Naive thymus-derived CD8-positive, alpha-beta T cell (primary cell): ENCODE data around the gene PRRC2A. TPM values are rescaled to one million over a fixed set of nuclear protein-coding genes. Genes with fewer than 3 reads are reported as not detected.

Experiments used
- ATAC-seq, 2 donors: fragments of 150-1000 bp; cut with Tn5 transposase in 1 of 2; sonication (Bioruptor Pico), chemical (Tn5 transposase) in 1 of 2; 1 replicate in 1 of 2; 2 replicates in 1 of 2; pipeline ENCODE4 v1.10.0; 2021; ENCODE audit warnings: mild to moderate bottlenecking in 2 of 2, moderate library complexity in 2 of 2
- POLR2A ChIA-PET: fragments of 350-600 bp; sonication (Branson Sonifier 250); formaldehyde crosslinking; loops from one replicate; lab custom pipeline; 2021; ENCODE audit warnings: antibody characterized with exemption; lab: Charles Lee
- DNase-seq, 10 donors: peaks; one replicate each; pipeline versions ENCODE4 v3.0.0 to v3.0.0-alpha.2; 2020 to 2022
- H3K27ac Mint-ChIP-seq, 10 donors: one replicate each; pipeline ENCODE4 v1.8.0; 2020 to 2022; ENCODE audit warnings: mild to moderate bottlenecking in 10 of 10, mixed read lengths in 10 of 10, moderate library complexity in 4 of 10, inconsistent platforms in 1 of 10
- H3K27me3 Mint-ChIP-seq, 5 donors: one replicate each; pipeline ENCODE4 v1.8.0; 2021 to 2022; ENCODE audit warnings: mixed read lengths in 5 of 5
- H3K36me3 Mint-ChIP-seq, 3 donors: one replicate each; pipeline ENCODE4 v1.8.0; 2020 to 2022; ENCODE audit warnings: mixed read lengths in 3 of 3, mild to moderate bottlenecking in 2 of 3, inconsistent platforms in 1 of 3
- H3K4me1 Mint-ChIP-seq, 4 donors: one replicate each; pipeline ENCODE4 v1.8.0; 2021 to 2022; ENCODE audit warnings: mixed read lengths in 4 of 4
- H3K4me3 Mint-ChIP-seq, 10 donors: one replicate each; pipeline ENCODE4 v1.8.0; 2020 to 2022; ENCODE audit warnings: mild to moderate bottlenecking in 10 of 10, mixed read lengths in 10 of 10, moderate library complexity in 6 of 10, inconsistent platforms in 1 of 10
- H3K9me3 Mint-ChIP-seq, 9 donors: one replicate each; pipeline ENCODE4 v1.8.0; 2020 to 2022; ENCODE audit warnings: mixed read lengths in 9 of 9, mild to moderate bottlenecking in 3 of 9, inconsistent platforms in 1 of 9, moderate library complexity in 1 of 9
- polyA plus RNA-seq, 3 donors: library from polyadenylated mRNA; unstranded; fragments of 300-500 nt; fragmentation: Illumina TruSeq; gene quantifications; one replicate each; pipeline ENCODE4 v1.2.3, GENCODE V29; 2021
- total RNA-seq, 8 experiments: library from RNA in 2 of 8; stranded (reverse) in 2 of 8; gene quantifications; one replicate each; pipeline ENCODE4 v1.2.3 and lab custom pipeline; 2021 to 2026

PRRC2A gene
- total and polyA plus RNA-seq, 5 experiments from 2014 or later = 4.5 to 230 (median 7.1) TPM

- DNase-seq (no peak), ATAC-seq (no peak)
- Mint-ChIP-seq H3K4me3 (peak overlapping the region; percentile 93 to 100 (median 97)), H3K36me3 (peaks cover 0 to 45% (median 10%) of the 10 kb centered on the region in 3 donors), H3K9me3 (no peaks in the 10 kb centered on the region), H3K4me1 (peaks cover 35 to 90% (median 81%) of the 10 kb centered on the region in 4 donors), H3K27me3 (no peaks in the 10 kb centered on the region), H3K27ac (peak overlapping the region; percentile 73 to 99 (median 98))
- POLR2A ChIA-PET = interaction anchor here (0.6 to 7.9 kb wide), 8 partner anchors 10 to 201 kb away, joined by 3 to 223 read pairs (median 4); partner anchors contain the start of genes ABHD16A, APOM, BAG6 and DDX39B
Measured at GRCh38 chr6:31663126-31663960, 42.8 kb downstream of the PRRC2A start.

DNA sequence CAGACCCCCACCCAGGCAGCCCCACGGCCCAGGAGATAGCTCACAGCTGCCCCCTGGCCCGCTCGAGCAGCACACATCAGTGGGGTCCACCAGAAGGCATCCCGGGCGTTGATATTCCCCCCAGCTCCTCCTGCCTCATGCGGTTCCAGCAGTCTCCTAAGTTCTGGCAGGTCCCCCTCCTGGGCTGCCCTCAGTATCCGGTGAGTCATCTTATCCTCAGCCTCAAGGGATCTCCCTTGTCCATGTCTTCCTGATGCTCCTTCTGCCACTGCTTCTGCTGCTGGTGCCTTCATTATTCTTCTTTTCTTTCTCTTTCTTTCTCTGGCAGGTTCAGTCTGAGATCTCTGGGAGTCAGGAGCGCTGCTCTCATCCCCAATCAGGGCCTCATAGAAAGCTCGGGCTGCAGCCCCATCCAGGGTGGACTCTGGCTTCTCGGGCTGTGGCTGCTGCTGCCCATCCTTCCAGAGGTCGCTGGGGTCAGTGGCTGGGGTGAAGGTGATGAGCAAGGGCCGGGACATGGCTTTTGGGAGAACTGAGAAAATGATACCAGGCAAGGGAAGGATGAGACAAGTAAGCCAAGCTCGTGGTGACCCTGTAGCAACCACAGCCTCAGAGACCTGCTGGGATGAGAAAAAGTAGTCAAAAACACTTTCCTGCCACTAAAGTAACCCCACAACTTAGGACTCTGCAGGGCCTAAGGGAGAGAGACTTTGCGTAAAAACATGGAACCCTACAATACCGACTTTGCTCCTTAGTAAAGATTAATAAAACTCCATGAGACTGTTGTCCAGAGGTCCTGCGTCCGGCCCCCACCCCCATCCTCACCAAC lies 43.7 kb downstream of the PRRC2A start:
- H3K9me3 Mint-ChIP-seq = no peaks in the 10 kb centered on the region
- peaks cover 30 to 87% (median 77%) of the 10 kb centered on the region in 4 donors for H3K4me1 Mint-ChIP-seq
- ATAC-seq (no peak), DNase-seq (no peak)
- H3K36me3 Mint-ChIP-seq = peaks cover 0 to 49% (median 10%) of the 10 kb centered on the region in 3 donors
- no peaks in the 10 kb centered on the region for H3K27me3 Mint-ChIP-seq
- H3K27ac Mint-ChIP-seq = peak overlapping the region; percentile 96 to 99 (median 98)
- POLR2A ChIA-PET = interaction anchor here (0.6 to 7.9 kb wide), 27 partner anchors 11 to 1607 kb away, joined by 3 to 223 read pairs (median 3); partner anchors contain the start of genes ABHD16A, APOM, ATF6B and BAG6
- H3K4me3 Mint-ChIP-seq = peak overlapping the region; percentile 93 to 100 (median 97)

GRCh38 chr6:31664790-31665500 lies 44.4 kb downstream of the PRRC2A start, which contains the start of gene GPANK1:
Gene GPANK1, minus strand, starts transcription at chr6:31664997. Its CDS starts 519 bp downstream, at chr6:31664478.
- Mint-ChIP-seq H3K4me3 (peak within 1 kb of the TSS; percentile 93 to 100 (median 97)), H3K27ac (peak within 1 kb of the TSS; percentile 96 to 99 (median 98)), H3K4me1 (peaks cover 23 to 80% (median 71%) of the 10 kb centered on the region in 4 donors), H3K36me3 (peaks cover 0 to 57% (median 9%) of the 10 kb centered on the region in 3 donors), H3K27me3 (no peaks in the 10 kb centered on the region), H3K9me3 (no peaks in the 10 kb centered on the region)
- DNase-seq (peak; percentile 74 to 95 (median 88)), ATAC-seq (peak; percentile 41 to 43)
- POLR2A ChIA-PET = interaction anchor here (0.6 to 7.9 kb wide), 24 partner anchors 12 to 1602 kb away, joined by 3 to 223 read pairs (median 4); partner anchors contain the start of genes ABHD16A, APOM, ATF6B and BAG6

DNA sequence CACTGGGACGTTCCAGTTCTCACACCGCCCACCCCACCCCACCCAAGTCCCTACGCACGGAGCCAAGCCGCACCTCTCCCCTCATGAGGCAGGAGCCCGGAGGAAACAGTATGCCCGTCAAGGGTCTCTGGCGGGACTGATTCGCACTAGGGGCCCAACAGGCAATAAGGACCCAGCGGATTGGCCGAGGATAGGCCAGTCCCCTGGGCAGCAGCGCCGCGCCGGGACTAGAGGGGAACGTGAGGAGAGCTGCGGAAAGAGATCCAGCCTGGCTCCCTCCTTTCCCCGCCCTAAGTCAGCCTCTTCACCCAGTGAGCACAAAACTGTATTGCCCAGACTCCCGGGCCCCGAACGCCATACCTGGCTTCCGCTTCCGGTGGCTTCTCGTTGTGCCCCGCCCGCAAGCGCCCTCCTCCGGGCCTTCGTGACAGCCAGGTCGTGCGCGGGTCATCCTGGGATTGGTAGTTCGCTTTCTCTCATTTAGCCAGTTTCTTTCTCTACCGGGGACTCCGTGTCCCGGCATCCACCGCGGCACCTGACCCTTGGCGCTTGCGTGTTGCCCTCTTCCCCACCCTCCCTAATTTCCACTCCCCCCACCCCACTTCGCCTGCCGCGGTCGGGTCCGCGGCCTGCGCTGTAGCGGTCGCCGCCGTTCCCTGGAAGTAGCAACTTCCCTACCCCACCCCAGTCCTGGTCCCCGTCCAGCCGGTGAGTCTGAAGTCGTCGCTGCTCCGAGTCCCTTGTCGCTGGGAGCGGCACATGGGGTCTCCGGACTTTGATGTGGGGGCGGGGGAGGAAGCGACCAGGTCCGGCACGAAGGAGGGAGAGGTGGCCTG lies 45.2 kb downstream of the PRRC2A start, which contains the start of gene CSNK2B:
Gene CSNK2B, plus strand, starts transcription at position 580 of the 836 bp plus-strand sequence. CDS start 752 bp downstream, outside the sequence.
- peak; percentile 94 to 98 (median 98) for DNase-seq
- Mint-ChIP-seq H3K9me3 (no peaks in the 10 kb centered on the region), H3K36me3 (peaks cover 0 to 65% (median 9%) of the 10 kb centered on the region in 3 donors), H3K27ac (peak within 1 kb of the TSS; percentile 96 to 99 (median 98)), H3K4me3 (peak within 1 kb of the TSS; percentile 93 to 100 (median 97)), H3K4me1 (peaks cover 21 to 73% (median 67%) of the 10 kb centered on the region in 4 donors), H3K27me3 (no peaks in the 10 kb centered on the region)
- POLR2A ChIA-PET = interaction anchor here (0.8 to 7.9 kb wide), 19 partner anchors 13 to 462 kb away, joined by 3 to 223 read pairs (median 4); partner anchors contain the start of genes ABHD16A, APOM, ATF6B and BAG6
- ATAC-seq = peak; percentile 85 to 86

- H3K27ac Mint-ChIP-seq = peak overlapping the region; percentile 96 to 99 (median 98)
- H3K4me1 Mint-ChIP-seq = peaks cover 19 to 66% (median 60%) of the 10 kb centered on the region in 4 donors
- no peaks in the 10 kb centered on the region for H3K27me3 Mint-ChIP-seq
- no peak for DNase-seq
- peak overlapping the region; percentile 93 to 100 (median 97) for H3K4me3 Mint-ChIP-seq
- POLR2A ChIA-PET = interaction anchor here (0.8 to 7.9 kb wide), 8 partner anchors 13 to 168 kb away, joined by 3 to 223 read pairs (median 4); partner anchors contain the start of genes ABHD16A, APOM, BAG6 and DDX39B
- ATAC-seq = no peak
- peaks cover 0 to 70% (median 9%) of the 10 kb centered on the region in 3 donors for H3K36me3 Mint-ChIP-seq
- H3K9me3 Mint-ChIP-seq = no peaks in the 10 kb centered on the region
Measured at GRCh38 chr6:31666337-31666965, 45.9 kb downstream of the PRRC2A start.

DNA sequence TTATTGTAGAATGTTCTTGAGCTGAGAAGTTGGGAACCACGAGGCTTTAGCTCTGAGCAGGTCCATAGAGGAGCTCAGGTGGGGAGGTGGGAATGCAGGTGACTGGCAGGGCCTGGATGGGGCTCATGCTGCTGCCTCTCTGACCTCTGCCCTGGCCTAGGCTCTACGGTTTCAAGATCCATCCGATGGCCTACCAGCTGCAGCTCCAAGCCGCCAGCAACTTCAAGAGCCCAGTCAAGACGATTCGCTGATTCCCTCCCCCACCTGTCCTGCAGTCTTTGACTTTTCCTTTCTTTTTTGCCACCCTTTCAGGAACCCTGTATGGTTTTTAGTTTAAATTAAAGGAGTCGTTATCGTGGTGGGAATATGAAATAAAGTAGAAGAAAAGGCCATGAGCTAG lies 49.2 kb downstream of the PRRC2A start, which contains the start of gene LY6G5B:
Gene LY6G5B, plus strand, starts transcription at position 301 of the 400 bp plus-strand sequence. CDS start 975 bp downstream, outside the sequence.
- ATAC-seq = no peak
- no peak for DNase-seq
- H3K27ac Mint-ChIP-seq = peak within 1 kb of the TSS in 5 of 10 donors; percentile 19 to 83 (median 55)
- peaks cover 12 to 39% (median 32%) of the 10 kb centered on the region in 4 donors for H3K4me1 Mint-ChIP-seq
- H3K9me3 Mint-ChIP-seq = no peaks in the 10 kb centered on the region
- POLR2A ChIA-PET = interaction anchor here (1.3 to 1.5 kb wide), 2 partner anchors 17 to 233 kb away, joined by 3 to 8 read pairs; partner anchors contain the start of gene BAG6
- no peak within 1 kb of the TSS for H3K4me3 Mint-ChIP-seq
- H3K27me3 Mint-ChIP-seq = no peaks in the 10 kb centered on the region
- H3K36me3 Mint-ChIP-seq = peaks cover 0 to 79% (median 13%) of the 10 kb centered on the region in 3 donors

GRCh38 chr6:31676322-31676903 lies 55.9 kb downstream of the PRRC2A start:
- H3K27ac Mint-ChIP-seq = peak overlapping the region in 5 of 10 donors; percentile 22 to 82 (median 53)
- DNase-seq (no peak), ATAC-seq (no peak)
- H3K4me3 Mint-ChIP-seq = no peak overlapping the region
- no peaks in the 10 kb centered on the region for H3K9me3 Mint-ChIP-seq
- H3K27me3 Mint-ChIP-seq = no peaks in the 10 kb centered on the region
- H3K36me3 Mint-ChIP-seq = peaks cover 0 to 31% (median 5%) of the 10 kb centered on the region in 3 donors
- H3K4me1 Mint-ChIP-seq = peaks cover 15 to 20% (median 17%) of the 10 kb centered on the region in 4 donors
- POLR2A ChIA-PET = no interaction called here

GRCh38 chr6:31676904-31677303 lies 56.4 kb downstream of the PRRC2A start:
- no peaks in the 10 kb centered on the region for H3K9me3 Mint-ChIP-seq
- DNase-seq = no peak
- peak overlapping the region in 3 of 10 donors; percentile 22 to 80 (median 46) for H3K27ac Mint-ChIP-seq
- ATAC-seq = no peak
- no peak overlapping the region for H3K4me3 Mint-ChIP-seq
- no peaks in the 10 kb centered on the region for H3K27me3 Mint-ChIP-seq
- peaks cover 0 to 27% (median 5%) of the 10 kb centered on the region in 3 donors for H3K36me3 Mint-ChIP-seq
- H3K4me1 Mint-ChIP-seq = peaks cover 18 to 23% (median 21%) of the 10 kb centered on the region in 4 donors
- POLR2A ChIA-PET = interaction anchor here (0.6 to 2.0 kb wide), 2 partner anchors 24 to 167 kb away, joined by 3 to 8 read pairs; partner anchors contain the start of gene BAG6

- no peak for DNase-seq
- Mint-ChIP-seq H3K9me3 (no peaks in the 10 kb centered on the region), H3K27ac (peak overlapping the region in 1 of 10 donors; percentile 71), H3K27me3 (no peaks in the 10 kb centered on the region), H3K4me3 (no peak overlapping the region), H3K36me3 (peaks cover 0 to 16% (median 0%) of the 10 kb centered on the region in 3 donors), H3K4me1 (peaks cover 19 to 27% (median 22%) of the 10 kb centered on the region in 4 donors)
- no peak for ATAC-seq
- POLR2A ChIA-PET = interaction anchor here (0.5 to 2.0 kb wide), 3 partner anchors 25 to 152 kb away, joined by 3 to 13 read pairs (median 8); partner anchors contain the start of gene BAG6
Measured at GRCh38 chr6:31677955-31678354, 57.4 kb downstream of the PRRC2A start.
